HEK293T (cell line): ENCODE measurements around the gene PRKCE.

Source experiments
- ARNT ChIP-seq: fragments of 450-650 bp; IDR thresholded peaks from 2 replicates; pipeline ENCODE4 v1.6.1; 2017; ENCODE audit warnings: mild to moderate bottlenecking
- BHLHE40 ChIP-seq: fragments of 450-650 bp; IDR thresholded peaks from 2 replicates; pipeline ENCODE4 v1.6.1; 2016; ENCODE audit warnings: mild to moderate bottlenecking, moderate library complexity, borderline replicate concordance
- CTBP1 ChIP-seq: fragments of 450-650 bp; IDR thresholded peaks from 2 replicates; pipeline ENCODE4 v1.6.1; 2016; ENCODE audit warnings: borderline replicate concordance
- ELF4 ChIP-seq: fragments of 450-650 bp; IDR thresholded peaks from 2 replicates; pipeline ENCODE4 v1.6.1; 2017; ENCODE audit warnings: antibody characterized with exemption
- FOXA1 ChIP-seq: fragments of 450-650 bp; IDR thresholded peaks from 2 replicates; pipeline ENCODE4 v1.6.1; 2016; ENCODE audit warnings: mild to moderate bottlenecking
- FOXK2 ChIP-seq: fragments of 450-650 bp; IDR thresholded peaks from 2 replicates; pipeline ENCODE4 v1.6.1; 2016; ENCODE audit warnings: mild to moderate bottlenecking
- FOXM1 ChIP-seq: fragments of 450-650 bp; IDR thresholded peaks from 2 replicates; pipeline ENCODE4 v1.6.1; 2017; ENCODE audit warnings: mild to moderate bottlenecking, borderline replicate concordance
- HDGF ChIP-seq: fragments of 450-650 bp; IDR thresholded peaks from 2 replicates; pipeline ENCODE4 v1.6.1; 2017; ENCODE audit warnings: antibody characterized with exemption, borderline replicate concordance
- LEF1 ChIP-seq: fragments of 450-650 bp; IDR thresholded peaks from 2 replicates; pipeline ENCODE4 v1.6.1; 2017; ENCODE audit warnings: mild to moderate bottlenecking, borderline replicate concordance
- NFRKB ChIP-seq: fragments of 450-650 bp; IDR thresholded peaks from 2 replicates; pipeline ENCODE4 v1.6.1; 2016; ENCODE audit warnings: mild to moderate bottlenecking, moderate library complexity
- SP1 ChIP-seq: fragments of 450-650 bp; IDR thresholded peaks from 2 replicates; pipeline ENCODE4 v1.6.1; 2017
- SUZ12 ChIP-seq: fragments of 450-650 bp; IDR thresholded peaks from 2 replicates; pipeline ENCODE4 v1.6.1; 2016; ENCODE audit warnings: mild to moderate bottlenecking
- ZNF384 ChIP-seq: fragments of 450-650 bp; IDR thresholded peaks from 2 replicates; pipeline ENCODE4 v1.6.1; 2016

GRCh38 chr2:46147626-46148368 lies 496.3 kb downstream of the PRKCE start:
- TF ChIP-seq ARNT = no peak
- no peak for TF ChIP-seq SP1
- no peak for TF ChIP-seq ZNF384
- no peak for TF ChIP-seq CTBP1
- TF ChIP-seq FOXK2 = no peak
- no peak for TF ChIP-seq NFRKB
- TF ChIP-seq HDGF = no peak
- no peak for TF ChIP-seq BHLHE40
- no peak for TF ChIP-seq SUZ12
- TF ChIP-seq FOXA1 = no peak
- TF ChIP-seq LEF1 = no peak
- no peak for TF ChIP-seq ELF4
- TF ChIP-seq FOXM1 = no peak
